Activated CD4-positive, alpha-beta T cell treated with anti-CD3 and anti-CD28 coated beads, Interleukin-10, Interleukin-2, amounts not matched to agents 100 ng/mL and 50 ng/mL, durations not matched to agents 16 hours and 8 hours (primary cell): ENCODE measurements around the gene NCMAP.
"Not testable (repeated sequence)": the region's sequence is repeated elsewhere in the genome, so short reads cannot be mapped to it uniquely, and the experiment has no call there.

Experiments
- DNase-seq: peaks from one replicate; pipeline ENCODE4 v3.0.0-alpha.2; 2020

Gene NCMAP

DNA sequence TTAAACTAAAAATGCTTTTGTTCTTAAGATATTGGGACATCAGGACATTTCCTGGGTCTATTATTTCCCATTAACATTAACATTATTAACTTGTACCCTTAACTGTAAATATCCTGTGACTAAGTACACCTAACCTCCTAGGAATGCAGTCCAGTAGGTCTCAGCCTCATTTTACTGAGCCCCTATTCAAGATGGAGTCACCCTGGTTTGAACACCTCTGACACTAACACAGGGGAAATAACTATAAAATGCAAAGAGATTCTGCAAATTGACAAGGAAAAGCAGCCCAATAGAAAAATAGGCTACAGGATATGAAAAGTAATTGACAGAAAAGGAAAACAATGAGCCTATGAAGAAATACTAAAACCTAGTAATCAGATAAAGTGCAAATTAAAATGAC lies 11.6 kb upstream of the NCMAP start:
- no peak for DNase-seq

- DNase-seq, result no peak
These were observed 10.2 kb upstream of the NCMAP start for GRCh38 chr1:24545662-24546061.

GRCh38 chr1:24547195-24547594 lies 8.7 kb upstream of the NCMAP start:
- no peak for DNase-seq

DNA sequence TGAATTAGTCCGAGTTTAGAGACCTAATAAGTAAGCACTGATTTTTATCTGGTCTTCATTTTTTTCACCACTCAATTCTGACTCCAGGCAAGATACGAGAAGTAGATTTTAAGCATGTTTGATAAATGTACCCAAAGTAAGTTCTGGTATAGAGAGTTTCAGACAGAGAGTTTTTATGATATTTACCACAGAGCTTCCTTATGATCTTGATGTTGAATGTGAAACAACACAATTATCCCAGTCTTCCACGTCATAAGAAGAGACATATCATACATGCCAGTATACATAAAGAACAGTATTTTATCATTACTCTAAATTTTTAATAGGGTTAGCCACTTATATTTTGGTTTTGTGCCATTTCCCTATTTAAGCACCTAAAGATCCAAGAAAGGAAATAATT lies 7.8 kb upstream of the NCMAP start:
- no peak for DNase-seq

DNA sequence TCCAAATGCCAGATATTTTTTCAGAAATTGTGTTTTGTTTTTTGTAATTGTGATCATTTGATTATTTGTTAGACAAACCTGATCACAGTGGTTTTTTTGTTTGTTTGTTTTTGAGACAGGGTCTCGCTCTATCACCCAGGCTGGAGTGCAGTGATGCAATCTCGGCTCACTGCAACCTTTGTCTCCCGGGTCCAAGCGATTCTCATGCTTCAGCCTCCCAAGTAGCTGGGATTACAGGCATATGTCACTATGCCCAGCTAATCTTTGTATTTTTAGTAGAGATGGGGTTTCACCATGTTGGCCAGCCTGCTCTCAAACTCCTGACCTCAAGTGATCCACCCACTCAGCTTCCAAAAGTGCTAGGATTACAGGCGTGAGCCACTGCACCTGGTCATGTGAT lies 6.7 kb upstream of the NCMAP start:
- not testable (repeated sequence) for DNase-seq

DNA sequence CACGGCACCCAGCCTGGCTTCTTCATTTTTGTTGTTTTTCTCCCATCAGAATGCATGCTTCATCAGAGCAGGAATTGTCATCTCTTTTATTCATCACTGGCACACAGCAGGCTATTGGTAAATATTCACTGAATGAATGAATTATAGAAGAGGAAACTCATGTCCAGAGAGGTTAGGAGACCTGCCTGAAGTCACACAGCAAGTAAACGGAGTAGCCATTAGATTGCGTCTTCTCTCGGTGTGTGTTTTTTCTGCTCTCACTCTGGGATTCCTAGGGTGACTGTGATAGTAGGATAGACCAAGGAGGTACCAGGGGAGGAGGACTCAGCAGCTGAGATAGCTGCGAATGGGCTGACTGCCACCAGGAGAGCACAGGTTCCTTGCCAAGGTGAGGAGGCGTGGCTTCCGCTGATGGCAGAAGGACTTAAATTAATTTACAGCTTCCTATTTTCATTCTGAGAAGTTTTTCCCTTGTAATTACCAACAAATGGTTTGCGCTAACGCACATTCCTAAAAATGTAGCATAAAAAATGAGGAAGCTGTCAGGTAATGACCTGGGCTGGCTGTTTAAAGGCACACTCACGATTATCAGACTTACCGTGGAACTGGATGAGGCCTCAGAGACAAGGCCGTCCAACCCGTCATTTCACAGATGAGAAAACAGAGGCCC lies 4.5 kb upstream of the NCMAP start:
- no peak for DNase-seq

DNA sequence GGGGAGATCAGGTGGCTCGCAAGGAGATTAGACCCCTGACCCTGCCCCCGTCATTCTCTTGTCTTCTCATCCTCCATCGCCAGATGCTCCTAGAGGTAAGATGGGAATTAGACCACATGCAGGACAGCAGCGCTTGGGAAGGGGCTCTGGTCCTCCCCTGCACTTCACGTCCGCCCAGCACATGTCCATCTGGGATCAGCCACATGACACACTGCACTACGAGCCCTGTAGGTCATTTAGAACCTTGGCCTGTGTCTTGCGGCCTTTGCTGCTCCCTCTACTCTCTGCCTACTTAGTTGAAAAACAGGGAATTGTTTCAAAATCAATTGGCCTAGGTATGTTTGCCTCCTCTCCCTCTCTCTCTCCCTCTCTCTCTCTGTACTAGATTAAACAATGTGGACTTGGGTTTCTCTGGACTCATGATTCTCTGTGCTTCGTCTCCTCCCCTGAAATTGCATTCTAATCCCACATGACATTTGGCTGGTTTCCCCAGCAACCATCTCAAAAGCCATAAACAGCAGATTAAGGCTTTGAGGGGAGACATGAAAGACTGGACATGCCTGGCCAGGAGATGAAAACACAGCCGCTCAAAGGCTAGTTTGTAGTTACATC lies 3.8 kb upstream of the NCMAP start:
- DNase-seq, result no peak

DNA sequence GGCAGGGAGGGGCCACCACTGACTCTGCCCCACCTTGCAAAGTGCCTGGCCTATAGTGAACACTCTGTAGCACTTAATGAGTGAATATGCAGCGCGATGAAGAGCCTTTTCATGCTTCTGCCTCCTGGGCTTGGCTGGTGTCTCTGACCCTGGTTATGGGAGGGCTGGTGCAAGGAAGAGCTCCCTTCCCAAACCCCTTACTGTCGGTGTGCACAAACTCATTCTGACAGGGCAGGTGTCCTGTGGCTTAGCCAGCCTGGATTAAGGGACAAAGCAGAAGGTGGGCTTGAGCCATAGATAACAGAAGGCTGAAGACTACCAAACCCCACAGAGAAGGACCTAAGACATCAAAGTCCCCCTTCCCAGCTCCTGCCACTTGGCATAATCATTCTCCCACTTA lies 2.0 kb upstream of the NCMAP start:
- DNase-seq, result no peak

- no peak for DNase-seq
These were observed 1.2 kb upstream of the NCMAP start for GRCh38 chr1:24554714-24555113.

GRCh38 chr1:24556414-24556795 lies 518 bp downstream of the NCMAP start:
- DNase-seq, result no peak

GRCh38 chr1:24557220-24557619 lies 1.3 kb downstream of the NCMAP start:
- no peak for DNase-seq

DNA sequence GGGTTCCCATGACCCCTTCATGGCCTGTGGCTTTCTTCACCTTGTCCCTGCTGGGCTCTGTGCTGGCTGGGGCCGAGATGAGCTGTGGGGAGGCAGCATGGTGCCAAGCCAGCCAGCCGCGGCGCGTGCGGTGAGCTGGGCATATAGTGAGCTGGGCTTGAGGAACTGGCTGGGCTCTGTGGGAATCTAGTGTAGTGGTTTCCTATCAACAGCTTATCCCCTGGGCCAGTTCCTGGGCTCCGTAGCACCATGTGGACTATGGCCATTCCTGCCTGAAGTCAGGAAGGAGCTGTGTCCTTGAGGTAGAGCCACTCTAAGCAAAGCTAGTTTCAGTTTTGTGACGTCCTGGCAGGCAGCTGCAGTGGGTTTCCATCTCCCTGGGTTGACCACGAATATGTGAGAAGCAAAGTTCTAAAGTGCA lies 1.8 kb downstream of the NCMAP start:
- DNase-seq, result no peak

DNA sequence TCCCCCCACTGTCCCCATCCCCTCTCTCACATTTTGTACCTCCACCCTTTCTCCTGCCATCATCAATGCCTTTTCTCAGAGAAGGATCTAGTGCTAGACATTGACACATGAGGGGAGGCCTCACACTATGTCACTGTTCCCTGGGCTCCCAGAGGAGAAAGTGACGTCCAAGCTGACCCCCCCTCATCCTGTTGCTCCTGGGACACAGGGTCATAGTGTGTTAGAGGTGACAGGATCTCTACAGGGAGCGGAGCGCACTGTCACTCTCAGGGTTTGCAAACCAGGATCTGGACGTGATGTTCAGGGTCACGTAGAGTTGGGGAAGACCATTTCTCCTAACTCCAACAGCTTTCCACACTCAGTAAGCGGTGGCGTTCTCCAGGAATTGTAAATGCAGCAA lies 2.6 kb downstream of the NCMAP start:
- no peak for DNase-seq

DNA sequence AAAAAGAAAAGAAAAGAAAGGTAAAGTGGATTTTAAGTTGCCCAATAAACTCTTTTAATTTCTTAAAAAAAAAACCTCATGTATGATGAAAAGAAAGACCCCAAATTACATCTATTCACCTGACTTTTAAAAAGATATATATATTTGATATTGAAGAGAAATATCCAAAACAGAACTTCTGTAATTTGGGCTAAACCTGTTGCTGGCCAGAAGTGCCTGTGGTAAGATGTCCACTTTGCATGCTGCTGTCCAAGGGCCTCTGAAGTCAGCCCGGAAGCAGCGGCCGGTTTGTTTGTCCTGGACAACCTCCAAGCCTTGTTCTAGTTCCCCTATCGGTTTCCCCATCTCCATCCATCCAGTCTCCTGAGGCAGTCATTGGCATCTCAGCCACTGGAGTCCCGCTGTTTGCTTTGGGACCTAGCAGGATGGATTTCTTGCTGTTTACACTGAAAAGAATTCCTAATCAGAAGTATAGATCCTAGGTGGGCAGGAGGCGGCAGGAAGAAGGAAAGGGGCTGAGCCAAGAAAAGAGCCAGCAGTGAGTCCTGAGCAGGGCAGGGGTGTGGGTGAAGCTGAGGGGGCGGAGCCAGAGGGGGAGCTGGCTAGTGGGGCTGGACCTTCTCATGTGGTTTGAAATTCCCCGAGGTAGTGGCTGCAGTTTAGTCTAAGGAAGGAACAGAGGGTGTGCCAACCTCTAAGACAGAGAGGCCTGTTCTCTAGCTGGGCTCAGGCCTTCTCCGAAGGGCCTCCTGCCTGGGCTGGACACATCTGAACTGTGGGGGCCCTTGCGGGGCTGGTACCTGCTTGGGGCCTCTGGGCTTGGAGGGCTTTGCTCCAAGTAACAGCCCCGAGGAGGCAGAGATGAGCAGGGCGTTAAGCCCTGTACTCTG lies 3.3 kb downstream of the NCMAP start:
- no peak for DNase-seq

GRCh38 chr1:24560361-24560760 lies 4.5 kb downstream of the NCMAP start:
- no peak for DNase-seq

DNA sequence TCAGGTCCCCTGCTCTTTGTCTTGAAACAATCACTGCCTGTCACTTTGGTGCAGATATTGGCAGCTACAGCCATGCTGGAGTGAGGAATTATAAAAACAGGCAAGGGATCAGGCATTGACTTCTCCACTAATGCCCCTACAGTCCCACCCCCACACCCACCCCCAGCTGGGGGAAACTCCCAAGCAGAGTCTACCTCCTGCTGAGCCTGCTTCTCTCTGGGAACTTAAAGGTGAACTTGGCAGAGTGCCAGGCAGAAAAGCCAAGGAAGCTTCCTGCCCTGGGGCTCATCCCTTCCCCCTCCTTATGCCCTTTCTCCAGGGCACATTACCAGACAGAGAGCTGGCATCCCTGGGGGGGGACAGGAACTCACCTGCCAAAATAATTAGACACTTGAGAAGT lies 6.7 kb downstream of the NCMAP start:
- DNase-seq, result no peak

- DNase-seq, result no peak
These were observed 8.8 kb downstream of the NCMAP start for GRCh38 chr1:24564695-24565094.

DNA sequence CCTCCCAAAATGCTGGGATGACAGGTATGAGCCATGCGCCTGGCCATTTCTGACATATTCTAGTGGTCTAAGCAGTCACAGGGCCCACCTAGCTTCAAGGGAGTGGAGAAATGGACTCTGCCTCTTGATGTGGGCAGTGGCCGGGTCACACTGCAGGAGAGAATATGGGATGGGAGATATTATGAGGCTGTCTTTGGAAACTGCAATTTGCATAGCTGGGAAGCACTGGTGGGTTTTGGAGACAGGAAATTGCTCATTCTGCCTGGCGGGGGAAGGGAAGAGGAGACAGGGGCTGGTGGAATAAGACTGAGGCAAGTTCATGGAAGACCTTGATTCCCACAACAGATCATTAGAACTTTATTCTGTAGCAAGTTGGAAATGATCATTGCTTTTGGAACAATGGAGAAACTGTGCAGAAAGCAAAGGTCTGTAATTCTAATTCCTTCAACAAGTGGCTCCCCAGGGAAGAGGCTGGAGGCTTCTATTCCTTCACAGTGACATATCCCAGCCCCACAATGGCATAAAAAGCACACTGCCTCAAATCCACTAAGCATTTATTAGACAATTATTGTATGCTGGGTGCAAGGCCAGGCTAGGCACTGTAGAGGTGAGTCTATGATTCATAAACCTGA lies 10.5 kb downstream of the NCMAP start:
- DNase-seq, result no peak

- no peak for DNase-seq
These were observed 12.0 kb downstream of the NCMAP start for GRCh38 chr1:24567792-24568388.

- no peak for DNase-seq
These were observed 12.6 kb downstream of the NCMAP start for GRCh38 chr1:24568475-24568874.

GRCh38 chr1:24570265-24571125 lies 14.6 kb downstream of the NCMAP start:
- DNase-seq, result no peak

DNA sequence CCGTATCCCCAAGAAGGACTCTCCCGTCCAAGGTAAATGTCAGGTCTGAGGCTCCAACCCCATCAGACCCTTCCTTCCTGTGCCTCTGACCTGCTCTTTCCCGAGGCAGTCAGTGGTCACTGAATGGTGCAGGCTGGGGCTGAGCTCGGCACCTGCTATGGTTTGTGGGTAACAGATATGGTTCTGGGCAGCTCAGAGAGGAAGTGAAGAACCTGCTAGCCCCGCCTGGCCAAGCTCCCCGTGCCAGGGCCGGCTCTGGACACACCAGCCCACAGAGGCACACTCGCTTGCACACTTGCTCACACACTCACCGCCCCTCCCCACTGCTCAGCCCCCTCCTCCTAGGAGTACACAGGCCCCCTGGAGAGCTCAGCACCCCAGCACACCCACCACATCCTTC lies 16.4 kb downstream of the NCMAP start:
- no peak for DNase-seq
